SK-N-SH (cell line): ENCODE results near the gene C20orf204.

Source experiments
- CHD2 ChIP-seq: fragments of 150-350 bp; IDR thresholded peaks from 2 replicates; pipeline ENCODE4 v1.6.1; 2018; ENCODE audit warnings: low read length; ENCODE audit not compliant: partially characterized antibody
- CTCF ChIP-seq: fragments of 200-600 bp; sonication (generic); IDR thresholded peaks from 2 replicates; pipeline ENCODE4 v1.6.1; 2017; ENCODE audit warnings: antibody characterized with exemption, mild to moderate bottlenecking, moderate library complexity
- EZH2phosphoT487 ChIP-seq: fragments of 200-600 bp; sonication (generic); IDR thresholded peaks from 2 replicates; pipeline ENCODE4 v1.6.1; 2017; ENCODE audit warnings: low read depth, mixed run types, mild to moderate bottlenecking, antibody characterized with exemption, moderate library complexity, borderline replicate concordance
- MXI1 ChIP-seq: IDR thresholded peaks from 2 replicates; pipeline ENCODE4 v1.6.1; 2012; ENCODE audit warnings: mild to moderate bottlenecking, low read depth, low read length, improper control_type of control experiment
- NFIC ChIP-seq: IDR thresholded peaks from 2 replicates; pipeline ENCODE4 v1.4.0; 2012; ENCODE audit warnings: borderline replicate concordance
- RAD21 ChIP-seq: IDR thresholded peaks from 2 replicates; pipeline ENCODE4 v1.6.1; 2012; ENCODE audit warnings: mild to moderate bottlenecking, low read length
- YY1 ChIP-seq: IDR thresholded peaks from 2 replicates; pipeline ENCODE4 v1.4.0; 2012; ENCODE audit warnings: low read depth, mild to moderate bottlenecking
- TF ChIP-seq, protein P1 (sequence below): fragments of 150-350 bp; IDR thresholded peaks from 2 replicates; pipeline ENCODE4 v1.6.1; 2016; ENCODE audit warnings: mild to moderate bottlenecking, low read depth, low read length
- TF ChIP-seq, protein P2 (sequence below): IDR thresholded peaks from 2 replicates; pipeline ENCODE4; 2012

DNA sequence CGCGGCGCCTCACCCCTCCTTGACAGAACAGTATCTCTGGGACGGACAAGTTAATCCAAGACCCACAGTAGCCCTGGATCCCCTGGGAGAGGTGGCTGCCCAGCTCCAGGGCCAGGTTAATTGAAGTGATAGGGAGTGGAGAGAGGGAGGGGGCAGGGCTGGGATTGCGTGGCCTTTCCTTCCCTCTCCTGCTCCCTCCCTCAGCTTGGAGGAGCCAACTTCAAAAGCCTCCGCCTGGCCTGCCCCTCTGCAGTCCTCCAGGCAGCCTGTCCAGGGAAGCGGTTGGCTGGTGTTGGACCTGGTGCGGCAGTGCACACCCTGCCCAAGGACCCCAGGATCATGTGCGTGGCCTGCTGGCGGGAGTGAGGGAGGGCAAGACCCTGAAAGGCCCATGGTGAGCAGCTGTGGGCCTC, at the start of gene C20orf204:
- no peak for TF ChIP-seq CTCF
- no peak for TF ChIP-seq EZH2phosphoT487
- no peak for TF ChIP-seq YY1
- no peak for TF ChIP-seq RAD21
- no peak for TF ChIP-seq MXI1
- TF ChIP-seq, protein P1, sequence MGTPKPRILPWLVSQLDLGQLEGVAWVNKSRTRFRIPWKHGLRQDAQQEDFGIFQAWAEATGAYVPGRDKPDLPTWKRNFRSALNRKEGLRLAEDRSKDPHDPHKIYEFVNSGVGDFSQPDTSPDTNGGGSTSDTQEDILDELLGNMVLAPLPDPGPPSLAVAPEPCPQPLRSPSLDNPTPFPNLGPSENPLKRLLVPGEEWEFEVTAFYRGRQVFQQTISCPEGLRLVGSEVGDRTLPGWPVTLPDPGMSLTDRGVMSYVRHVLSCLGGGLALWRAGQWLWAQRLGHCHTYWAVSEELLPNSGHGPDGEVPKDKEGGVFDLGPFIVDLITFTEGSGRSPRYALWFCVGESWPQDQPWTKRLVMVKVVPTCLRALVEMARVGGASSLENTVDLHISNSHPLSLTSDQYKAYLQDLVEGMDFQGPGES: no peak
- no peak for TF ChIP-seq CHD2
- no peak for TF ChIP-seq NFIC
- TF ChIP-seq, protein P2, sequence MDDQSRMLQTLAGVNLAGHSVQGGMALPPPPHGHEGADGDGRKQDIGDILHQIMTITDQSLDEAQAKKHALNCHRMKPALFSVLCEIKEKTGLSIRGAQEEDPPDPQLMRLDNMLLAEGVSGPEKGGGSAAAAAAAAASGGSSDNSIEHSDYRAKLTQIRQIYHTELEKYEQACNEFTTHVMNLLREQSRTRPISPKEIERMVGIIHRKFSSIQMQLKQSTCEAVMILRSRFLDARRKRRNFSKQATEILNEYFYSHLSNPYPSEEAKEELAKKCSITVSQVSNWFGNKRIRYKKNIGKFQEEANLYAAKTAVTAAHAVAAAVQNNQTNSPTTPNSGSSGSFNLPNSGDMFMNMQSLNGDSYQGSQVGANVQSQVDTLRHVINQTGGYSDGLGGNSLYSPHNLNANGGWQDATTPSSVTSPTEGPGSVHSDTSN: no peak
